CD4-positive, alpha-beta T cell treated with Interleukin-4 for 4 hours (primary cell): ENCODE results near the gene TRIM44.
"Not testable (repeated sequence)": the region's sequence is repeated elsewhere in the genome, so short reads cannot be mapped to it uniquely, and the experiment has no call there.

ENCODE experiments used
- DNase-seq: peaks from one replicate; pipeline ENCODE4 v3.0.0-alpha.2; 2020

TRIM44 gene

DNA sequence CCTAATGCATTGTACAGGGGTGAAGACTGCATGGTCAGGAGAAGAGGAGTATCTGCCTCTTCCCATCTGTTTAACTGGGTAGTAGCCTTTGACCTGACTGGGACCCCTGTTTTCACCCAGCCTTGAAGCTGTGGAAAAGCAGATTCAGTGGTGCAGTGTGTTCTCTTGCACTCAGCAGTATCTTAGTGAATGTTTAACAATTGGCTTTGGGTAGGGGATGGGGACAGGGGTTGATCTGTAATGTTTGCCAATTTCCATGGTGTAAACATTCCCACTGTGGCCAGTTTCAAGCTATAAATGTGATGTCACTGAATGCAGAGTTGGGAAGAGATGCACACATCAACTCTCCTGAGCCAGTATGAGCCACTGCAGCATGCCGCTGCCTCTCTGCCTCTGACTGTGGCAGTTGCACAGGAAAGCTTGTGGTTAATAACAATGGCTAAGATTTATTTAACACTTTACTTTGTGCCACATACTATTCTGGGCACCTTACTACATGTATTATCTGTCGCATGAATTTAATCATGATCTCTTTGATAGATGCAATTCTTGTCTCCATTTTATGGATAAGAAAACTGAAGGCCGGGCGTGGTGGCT lies 28.6 kb upstream of the TRIM44 start:
- DNase-seq = no peak

GRCh38 chr11:35635933-35636332 lies 26.6 kb upstream of the TRIM44 start:
- no peak for DNase-seq

GRCh38 chr11:35639591-35640179 lies 22.9 kb upstream of the TRIM44 start:
- no peak for DNase-seq

DNA sequence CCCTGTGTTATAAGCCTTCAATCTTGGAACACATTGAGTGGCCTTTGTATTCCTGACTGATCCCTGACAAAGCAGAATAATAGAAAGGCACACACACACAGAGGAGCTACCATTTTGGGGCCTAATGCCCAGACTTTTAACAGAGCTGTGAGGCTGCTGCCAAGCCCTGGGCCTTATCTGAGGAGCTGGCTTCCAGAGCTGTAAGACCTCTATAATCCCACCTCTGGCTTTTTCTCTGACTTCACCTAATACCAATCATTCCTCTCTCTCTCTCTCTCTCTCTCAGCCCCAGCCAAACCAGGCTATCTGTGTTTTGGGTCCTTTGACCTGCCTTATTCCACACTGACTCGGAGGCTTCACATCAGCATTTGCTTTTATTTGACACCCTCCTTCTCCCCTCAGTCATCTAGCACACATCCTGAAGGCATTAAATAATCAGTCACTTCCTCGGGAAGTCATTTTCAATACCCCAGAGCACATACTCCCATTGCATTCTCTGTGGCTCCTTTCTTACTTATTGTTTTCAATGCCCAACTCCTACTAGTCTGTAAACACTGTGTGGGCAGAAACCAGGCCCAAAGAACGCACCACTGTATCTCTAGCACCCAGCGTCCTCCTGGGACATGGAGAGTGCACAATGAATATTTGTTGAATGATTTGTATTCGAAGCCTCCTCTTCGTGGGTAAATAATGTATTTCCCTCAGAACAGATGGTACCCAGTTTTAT lies 21.2 kb upstream of the TRIM44 start:
- no peak for DNase-seq

DNA sequence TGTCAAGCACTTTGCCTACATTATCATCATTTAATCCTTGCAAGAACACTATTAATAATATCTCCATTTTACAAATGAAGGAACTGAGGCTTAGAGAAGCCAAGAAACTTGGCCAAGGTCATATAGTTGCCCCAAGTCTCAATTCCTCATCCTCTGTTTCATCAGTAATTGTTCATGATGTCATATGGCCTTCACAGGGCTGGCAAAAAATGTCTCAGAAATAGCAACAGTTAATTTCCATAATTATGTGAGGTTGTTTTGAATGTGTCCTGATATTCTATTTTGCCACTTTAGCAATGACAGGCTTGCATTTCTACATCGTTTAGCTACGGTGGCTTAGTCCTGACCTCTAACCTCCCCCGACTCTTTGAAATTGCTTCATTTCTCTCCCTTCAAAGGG lies 20.6 kb upstream of the TRIM44 start:
- DNase-seq = no peak

DNA sequence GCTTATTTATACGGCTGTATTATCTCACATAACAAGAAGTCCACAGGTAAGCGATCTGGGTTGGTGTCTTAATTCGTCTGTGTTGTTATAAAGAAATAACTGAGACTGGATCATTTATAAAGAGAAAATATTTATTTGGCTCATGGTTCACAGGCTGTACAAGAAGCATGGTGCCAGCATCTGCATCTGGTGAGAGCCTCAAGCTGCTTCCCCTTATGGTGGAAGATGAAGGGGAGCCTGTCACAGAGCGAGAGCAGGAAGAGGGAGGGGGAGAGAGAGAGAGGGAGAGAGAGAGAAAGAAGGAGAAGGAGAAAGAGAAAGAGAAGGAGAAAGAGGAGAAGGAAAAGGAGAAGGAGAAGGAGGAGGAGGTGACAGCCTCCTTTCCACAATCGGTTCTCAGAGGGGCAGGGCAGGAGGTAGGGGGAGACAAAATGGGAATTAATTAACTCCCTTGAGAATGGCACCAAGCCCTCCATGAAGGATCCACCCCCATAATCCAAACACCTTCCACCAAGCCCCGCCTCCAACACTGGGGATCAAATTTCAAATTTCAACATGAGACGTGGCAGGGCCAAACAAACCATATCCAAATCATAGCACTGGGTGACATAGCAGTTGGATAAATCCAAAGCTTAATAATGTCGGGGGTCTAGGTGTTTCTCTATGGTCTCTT lies 15.0 kb upstream of the TRIM44 start:
- no peak for DNase-seq

DNA sequence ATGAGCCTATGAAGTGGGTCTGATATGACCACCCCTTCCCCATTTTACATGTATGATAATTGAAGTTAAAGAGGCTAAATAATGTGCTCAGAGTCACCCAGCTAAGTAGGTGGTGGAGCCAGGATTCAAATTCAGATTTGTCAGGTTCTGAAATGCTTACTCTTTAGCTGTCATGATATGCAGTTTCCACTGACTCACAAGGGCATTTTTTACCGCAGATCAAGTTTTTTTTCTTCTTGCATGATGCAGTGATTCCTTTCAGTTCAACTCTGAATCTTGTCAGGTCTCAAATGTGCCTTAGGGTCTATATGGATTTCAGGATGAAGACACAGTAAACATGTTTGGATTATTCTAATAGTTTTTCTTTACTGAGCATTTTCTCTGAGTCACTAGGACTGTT lies 12.6 kb upstream of the TRIM44 start:
- DNase-seq = no peak

GRCh38 chr11:35650467-35650866 lies 12.1 kb upstream of the TRIM44 start:
- no peak for DNase-seq

DNA sequence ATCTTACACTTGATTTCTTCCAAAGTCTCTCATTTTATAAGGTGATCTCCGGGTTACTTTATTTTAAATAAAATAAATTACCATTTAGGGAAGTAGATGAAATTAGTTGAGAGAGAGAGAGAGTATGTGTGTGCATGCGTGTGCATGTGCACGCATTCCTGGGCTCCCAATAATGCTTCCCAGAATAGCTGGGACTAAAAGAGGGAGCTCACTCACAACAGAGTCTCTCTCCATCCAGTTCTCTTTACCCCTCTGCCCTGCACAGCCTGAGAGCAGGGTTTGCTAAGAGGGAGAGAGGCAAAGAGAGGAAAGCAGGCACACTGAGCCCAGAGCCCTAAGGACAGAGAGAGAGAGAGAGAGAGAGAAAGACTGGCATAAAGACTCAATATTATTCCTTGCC lies 11.3 kb upstream of the TRIM44 start:
- no peak for DNase-seq

GRCh38 chr11:35652786-35653185 lies 9.8 kb upstream of the TRIM44 start:
- not testable (repeated sequence) for DNase-seq

- no peak for DNase-seq
Observed at GRCh38 chr11:35654711-35655110, 7.9 kb upstream of the TRIM44 start.

GRCh38 chr11:35655254-35655653 lies 7.3 kb upstream of the TRIM44 start:
- no peak for DNase-seq

DNA sequence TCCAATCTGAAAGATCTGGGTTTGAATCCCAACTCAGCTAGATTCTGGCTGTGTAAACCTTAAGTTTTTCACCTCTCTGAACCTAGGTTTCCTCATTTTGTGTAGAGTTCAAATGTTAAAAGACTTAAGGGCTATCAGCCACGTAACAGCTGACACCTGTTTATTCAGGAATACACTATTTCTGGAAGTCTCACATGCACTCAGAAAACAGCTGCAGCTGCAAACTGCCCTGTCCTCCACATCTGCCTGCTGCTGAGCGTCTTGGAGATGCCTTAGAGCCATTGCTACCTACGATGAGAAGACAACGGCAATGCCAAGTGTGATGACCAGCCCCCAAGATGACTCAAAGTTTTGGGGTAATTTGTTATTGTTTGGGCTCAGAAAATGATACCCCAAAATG lies 6.7 kb upstream of the TRIM44 start:
- DNase-seq = no peak

DNA sequence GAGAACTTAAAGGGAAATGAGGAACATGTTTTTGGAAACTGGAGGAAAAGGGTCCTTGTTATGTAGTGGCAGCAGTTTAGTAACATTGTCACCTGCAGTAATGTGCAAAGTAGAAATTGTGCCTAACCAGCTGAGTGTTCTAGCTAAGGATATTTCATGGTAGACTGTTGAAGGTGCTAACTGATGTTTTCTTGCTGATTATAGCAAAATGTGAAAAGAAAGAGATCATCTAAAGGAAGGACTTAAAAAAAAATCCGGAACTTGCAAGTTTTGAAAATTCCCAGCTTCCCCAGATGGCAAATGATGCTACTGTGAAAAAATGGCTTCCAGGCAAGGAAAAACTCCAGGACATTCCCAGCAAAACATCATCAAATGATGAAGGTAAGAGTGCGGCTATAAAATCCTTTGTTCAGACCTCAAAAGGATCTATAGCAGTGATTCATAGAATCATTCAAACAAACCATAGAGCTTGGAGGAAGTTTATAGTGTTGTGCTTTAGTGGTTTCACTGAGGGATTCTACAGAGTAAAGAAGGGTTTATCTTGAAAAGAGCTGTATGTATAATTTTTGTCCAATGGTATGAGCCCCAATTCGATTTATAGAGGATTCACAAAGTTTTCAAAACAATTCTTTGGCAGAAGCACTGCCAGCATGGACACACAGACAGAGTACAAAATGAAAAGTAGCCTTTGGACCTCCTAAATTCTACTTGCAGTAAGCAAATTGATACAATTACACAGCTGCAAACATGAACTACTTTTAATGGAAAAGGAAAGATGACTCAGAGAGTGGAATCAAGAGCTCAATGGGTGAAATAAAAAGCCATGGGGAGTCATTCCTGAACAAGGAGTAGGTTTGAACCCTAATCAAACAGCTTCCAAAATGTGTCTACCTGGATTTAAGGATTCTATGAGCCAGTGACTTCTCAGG lies 4.3 kb upstream of the TRIM44 start:
- no peak for DNase-seq

GRCh38 chr11:35661534-35661933 lies 1.0 kb upstream of the TRIM44 start:
- no peak for DNase-seq

DNA sequence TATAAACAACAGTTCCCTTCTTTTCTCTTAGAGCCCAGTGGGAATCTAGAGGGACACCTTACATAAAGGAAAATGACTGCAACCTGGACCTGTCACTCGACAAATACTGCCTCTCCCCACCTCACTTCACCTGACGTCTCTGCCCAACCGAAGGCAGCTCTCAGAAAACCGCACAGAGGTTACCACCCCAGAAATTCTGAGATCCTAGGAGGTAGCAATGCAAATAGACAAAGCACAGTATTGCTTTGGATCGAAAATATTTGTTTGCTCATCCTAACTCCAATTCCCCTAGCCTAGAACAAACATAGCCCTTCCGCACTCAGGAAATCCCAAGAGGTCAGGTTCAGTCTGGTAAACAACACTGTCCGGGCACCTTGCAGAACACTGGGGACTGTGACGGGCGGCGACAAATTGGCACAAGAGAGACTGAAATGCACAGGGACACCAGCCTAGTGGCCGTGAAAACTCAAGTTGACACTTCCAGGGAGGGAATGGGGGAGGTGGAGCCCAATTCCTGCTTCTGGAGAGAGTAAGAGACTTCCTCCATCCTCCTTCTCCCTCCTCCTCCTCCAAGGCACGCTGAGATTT lies 420 bp upstream of the TRIM44 start:
- DNase-seq = peak; percentile 6

GRCh38 chr11:35663408-35663702 lies 780 bp downstream of the TRIM44 start:
- no peak for DNase-seq

- no peak for DNase-seq
Observed at GRCh38 chr11:35664977-35665441, 2.4 kb downstream of the TRIM44 start.

DNA sequence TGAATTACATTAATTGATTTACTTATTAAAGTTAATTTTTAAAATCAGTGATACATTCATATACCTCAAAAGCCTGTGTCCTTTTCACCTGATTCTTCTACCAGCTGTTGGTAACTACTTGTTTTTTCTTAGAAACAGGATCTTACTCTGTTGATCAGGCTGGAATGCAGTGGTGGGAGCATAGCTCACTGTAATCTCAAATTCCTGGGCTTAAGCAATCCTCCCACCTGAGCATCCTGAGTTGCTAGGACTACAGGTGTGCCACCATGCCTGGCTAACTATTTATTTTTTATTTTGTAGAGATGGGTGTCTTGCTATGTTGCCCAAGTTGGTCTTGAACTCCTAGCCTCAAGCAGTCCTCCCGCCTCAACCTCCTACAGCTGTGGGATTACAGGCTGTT lies 4.7 kb downstream of the TRIM44 start:
- DNase-seq = no peak

DNA sequence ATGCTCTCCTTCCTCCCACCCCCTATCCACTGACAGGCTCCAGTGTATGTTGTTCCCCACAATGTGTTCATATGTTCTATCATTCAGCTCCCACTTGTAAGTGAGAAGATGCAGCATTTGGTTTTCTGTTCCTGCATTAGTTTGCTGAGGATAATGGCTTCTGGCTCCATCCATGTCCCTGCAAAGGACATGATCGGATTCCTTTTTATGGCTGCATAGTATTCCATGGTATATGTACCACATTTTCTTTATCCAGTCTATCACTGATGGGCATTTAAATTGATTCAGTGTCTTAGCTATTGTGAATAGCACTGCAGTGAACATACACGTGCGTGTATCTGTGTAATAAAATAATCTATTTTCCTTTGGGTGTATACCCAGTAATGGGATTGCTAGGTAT lies 5.8 kb downstream of the TRIM44 start:
- not testable (repeated sequence) for DNase-seq

DNA sequence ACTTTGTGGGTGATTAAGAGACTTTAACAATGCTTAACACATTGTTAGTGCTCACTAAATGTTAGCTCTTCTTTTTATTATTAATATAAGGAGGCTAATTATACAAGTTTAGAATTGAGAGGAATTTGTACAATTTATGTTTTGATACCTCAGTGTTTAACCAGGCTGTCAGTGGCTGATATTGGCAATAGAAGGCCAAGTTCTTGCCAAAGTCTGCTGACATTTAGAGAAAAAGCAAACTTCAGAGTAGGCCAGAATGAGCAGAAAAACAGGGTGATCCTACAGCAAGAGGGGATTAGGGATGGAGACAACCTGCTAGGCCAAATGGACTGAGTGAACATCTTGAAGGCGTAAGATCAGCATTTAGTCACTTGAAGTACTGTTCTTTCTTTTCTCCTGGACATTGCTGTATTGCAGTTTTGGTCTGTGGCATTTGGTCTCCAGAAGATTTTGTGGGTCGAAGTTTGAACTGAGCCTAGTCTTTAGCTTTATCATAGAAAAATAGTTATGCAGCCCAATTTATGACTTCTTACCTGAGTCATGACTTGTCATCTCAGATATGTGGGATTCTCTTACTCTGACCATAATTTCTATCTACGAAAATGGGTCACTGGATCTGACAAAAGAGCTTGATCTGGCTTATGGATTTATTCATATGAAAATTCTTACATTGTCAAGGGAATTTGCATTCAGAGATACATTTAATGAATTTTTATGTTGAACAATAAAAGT lies 9.0 kb downstream of the TRIM44 start:
- no peak for DNase-seq

DNA sequence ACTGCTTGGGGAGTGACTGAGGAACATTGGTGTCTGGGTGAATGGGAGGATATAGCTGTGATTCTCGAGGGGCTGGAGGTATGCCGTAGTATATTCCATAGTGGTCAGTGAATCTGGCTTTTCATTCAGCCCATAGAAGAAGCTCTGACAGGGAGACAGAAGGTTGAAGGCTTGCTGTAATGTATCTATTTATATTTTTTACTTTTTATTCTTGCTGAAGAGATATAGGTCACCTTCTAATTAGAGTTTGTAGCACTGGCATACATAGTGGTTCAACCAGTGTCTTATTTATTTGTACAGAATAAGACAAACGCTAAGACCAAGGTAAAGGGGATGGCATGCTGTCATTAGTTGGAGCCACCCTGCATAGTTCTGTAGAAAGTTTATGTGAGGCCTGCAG lies 10.0 kb downstream of the TRIM44 start:
- DNase-seq = no peak
